Caco-2 (cell line): ENCODE data around the gene ESRP2. TPM values are rescaled to one million over a fixed set of nuclear protein-coding genes. Genes with fewer than 3 reads are reported as not detected.

Experiments
- BruUV-seq: library from RNA; stranded (reverse); fragments of 400-500 nt; replicated peaks from 2 replicates; lab custom pipeline; 2021; lab: Mats Ljungman, UMichigan
- CTCF ChIA-PET: fragments of 300-600 bp; sonication (Branson Sonifier 250); formaldehyde crosslinking; loops from one replicate; lab custom pipeline; 2022; ENCODE audit warnings: antibody characterized with exemption; lab: Charles Lee
- POLR2A ChIA-PET: fragments of 300-600 bp; sonication (Branson Sonifier 250); formaldehyde crosslinking; loops from one replicate; lab custom pipeline; 2022; ENCODE audit warnings: antibody characterized with exemption; lab: Charles Lee
- DNase-seq, 2 experiments: peaks; one replicate each; pipeline versions ENCODE4 v3.0.0 to v3.0.0-alpha.2; 2020 to 2022
- H3K27me3 ChIP-seq: replicated peaks from 2 replicates; pipeline ENCODE4 v1.6.0; 2011; ENCODE audit warnings: low read length; ENCODE audit not compliant: control insufficient read depth, insufficient read depth
- H3K36me3 ChIP-seq: 2 replicates; pipeline ENCODE4 v1.5.1; 2011; ENCODE audit warnings: low read length; ENCODE audit not compliant: control insufficient read depth, insufficient read depth
- H3K4me1 ChIP-seq: fragments of 250-450 bp; sonication (Bioruptor Pico); 2 replicates; pipeline ENCODE4 v1.5.1; 2020; ENCODE audit warnings: mild to moderate bottlenecking
- H3K4me3 ChIP-seq: 2 replicates; pipeline ENCODE4 v1.5.1; 2011; ENCODE audit warnings: low read depth, mild to moderate bottlenecking, control low read depth, low read length
- H3K9me3 ChIP-seq: fragments of 250-450 bp; sonication (Bioruptor Pico); 2 replicates; pipeline ENCODE4 v1.5.1; 2020; ENCODE audit warnings: mild to moderate bottlenecking, moderate library complexity
- H3K27ac Mint-ChIP-seq: one replicate; pipeline ENCODE4 v1.8.0; 2022; ENCODE audit warnings: mixed read lengths; ENCODE audit not compliant: unreplicated experiment
- H3K27me3 Mint-ChIP-seq: one replicate; pipeline ENCODE4 v1.8.0; 2022; ENCODE audit warnings: mixed read lengths; ENCODE audit not compliant: insufficient read depth, unreplicated experiment
- H3K36me3 Mint-ChIP-seq: one replicate; pipeline ENCODE4 v1.8.0; 2022; ENCODE audit warnings: mild to moderate bottlenecking, mixed read lengths; ENCODE audit not compliant: insufficient read depth, unreplicated experiment
- H3K4me1 Mint-ChIP-seq: one replicate; pipeline ENCODE4 v1.8.0; 2022; ENCODE audit warnings: low read depth, mixed read lengths; ENCODE audit not compliant: unreplicated experiment
- H3K4me3 Mint-ChIP-seq: one replicate; pipeline ENCODE4 v1.8.0; 2022; ENCODE audit warnings: mild to moderate bottlenecking, moderate library complexity, mixed read lengths; ENCODE audit not compliant: unreplicated experiment
- H3K9me3 Mint-ChIP-seq: one replicate; pipeline ENCODE4 v1.8.0; 2022; ENCODE audit warnings: mixed read lengths; ENCODE audit not compliant: unreplicated experiment
- intact Hi-C: fragments of 100-400 bp; cut with micrococcal nuclease; formaldehyde crosslinking; loops from one replicate; pipeline ENCODE4 v1.10.0; 2022; ENCODE audit not compliant: unreplicated experiment
- total RNA-seq: library from RNA; stranded (reverse); gene quantifications from 2 replicates; pipeline ENCODE4 v1.2.3, GENCODE V29; 2022
- TF ChIP-seq, protein P1 (sequence below), 2 experiments: fragments of 200-600 bp in 1 of 2; IDR thresholded peaks; 1 replicate in 1 of 2; 2 replicates in 1 of 2; pipeline versions ENCODE4 v1.5.1 to v1.8.0; 2011 to 2022; ENCODE audit warnings: antibody characterized with exemption in 1 of 2, control low read depth in 1 of 2, inconsistent platforms in 1 of 2, low read depth in 1 of 2, low read length in 1 of 2, mild to moderate bottlenecking in 1 of 2, moderate library complexity in 1 of 2; ENCODE audit not compliant: insufficient read depth in 1 of 2, severe bottlenecking in 1 of 2, unreplicated experiment in 1 of 2

ESRP2 gene
- total RNA-seq, 1 experiment from 2014 or later = 110 TPM

DNA sequence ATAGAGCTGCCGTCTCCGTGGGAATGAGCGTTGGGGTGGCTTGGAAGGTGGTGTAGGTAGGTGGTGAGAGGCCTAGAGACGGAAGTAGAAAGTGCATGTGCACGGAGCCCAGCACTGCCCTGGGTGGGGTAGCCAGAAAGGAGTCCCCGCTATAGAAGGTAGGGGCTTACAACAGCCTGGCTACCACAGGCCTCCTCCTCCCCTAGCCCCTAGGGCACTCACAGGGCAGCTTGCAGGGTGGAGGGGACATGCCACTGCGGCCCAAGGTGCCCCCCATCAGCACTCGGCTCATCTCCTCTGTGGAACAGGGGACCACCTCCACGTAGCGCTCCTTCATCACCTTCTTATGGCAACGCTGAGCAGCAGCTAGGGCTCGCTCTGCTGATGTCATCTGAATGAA lies 5.0 kb downstream of the ESRP2 start:
- Mint-ChIP-seq H3K9me3 (no peaks in the 10 kb centered on the region), H3K27ac (no peak overlapping the region), H3K36me3 (peaks cover 86% of the 10 kb centered on the region), H3K27me3 (no peaks in the 10 kb centered on the region), H3K4me3 (no peak overlapping the region), H3K4me1 (peaks cover 25% of the 10 kb centered on the region)
- Histone ChIP-seq H3K9me3 (no peaks in the 10 kb centered on the region), H3K36me3 (peaks cover 9% of the 10 kb centered on the region), H3K4me1 (peaks cover 26% of the 10 kb centered on the region), H3K4me3 (no peak overlapping the region), H3K27me3 (no peaks in the 10 kb centered on the region)
- ChIA-PET POLR2A (no interaction called here), CTCF (interaction anchor here (1.5 kb wide), 1 partner anchor 137 kb away, joined by 7 read pairs; no protein-coding TSS in a partner anchor)
- TF ChIP-seq, protein P1, sequence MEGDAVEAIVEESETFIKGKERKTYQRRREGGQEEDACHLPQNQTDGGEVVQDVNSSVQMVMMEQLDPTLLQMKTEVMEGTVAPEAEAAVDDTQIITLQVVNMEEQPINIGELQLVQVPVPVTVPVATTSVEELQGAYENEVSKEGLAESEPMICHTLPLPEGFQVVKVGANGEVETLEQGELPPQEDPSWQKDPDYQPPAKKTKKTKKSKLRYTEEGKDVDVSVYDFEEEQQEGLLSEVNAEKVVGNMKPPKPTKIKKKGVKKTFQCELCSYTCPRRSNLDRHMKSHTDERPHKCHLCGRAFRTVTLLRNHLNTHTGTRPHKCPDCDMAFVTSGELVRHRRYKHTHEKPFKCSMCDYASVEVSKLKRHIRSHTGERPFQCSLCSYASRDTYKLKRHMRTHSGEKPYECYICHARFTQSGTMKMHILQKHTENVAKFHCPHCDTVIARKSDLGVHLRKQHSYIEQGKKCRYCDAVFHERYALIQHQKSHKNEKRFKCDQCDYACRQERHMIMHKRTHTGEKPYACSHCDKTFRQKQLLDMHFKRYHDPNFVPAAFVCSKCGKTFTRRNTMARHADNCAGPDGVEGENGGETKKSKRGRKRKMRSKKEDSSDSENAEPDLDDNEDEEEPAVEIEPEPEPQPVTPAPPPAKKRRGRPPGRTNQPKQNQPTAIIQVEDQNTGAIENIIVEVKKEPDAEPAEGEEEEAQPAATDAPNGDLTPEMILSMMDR (IDR thresholded peaks at IDR 0.05; ENCODE audit: insufficient read depth in 1 of 2, low read depth in 1 of 2, low read length in 1 of 2, severe bottlenecking in 1 of 2, unreplicated experiment in 1 of 2) = no peak
- BruUV-seq = no TSS peak
- intact Hi-C loops = no loop called here
- DNase-seq = peak in 1 of 2 experiments; percentile 36

DNA sequence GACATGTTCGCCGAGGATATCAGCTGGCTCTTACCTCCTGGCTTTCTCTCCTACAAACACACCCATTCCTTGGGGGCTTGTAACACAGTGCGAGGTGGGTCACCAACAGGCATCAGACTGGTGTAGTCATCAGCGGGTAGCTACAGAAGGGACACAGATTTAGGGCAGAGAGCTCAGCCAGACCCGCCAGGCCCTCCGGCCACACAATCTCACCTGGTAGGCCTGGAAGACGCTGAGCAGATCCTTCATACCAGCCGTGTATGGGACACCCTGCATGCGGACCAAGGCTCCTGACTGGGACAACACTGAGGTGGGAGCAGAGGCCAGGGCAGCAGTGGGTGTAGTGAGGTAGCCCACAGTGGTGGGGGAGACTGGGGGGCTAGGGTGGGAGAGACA lies 5.8 kb downstream of the ESRP2 start:
- intact Hi-C loops = no loop called here
- ChIA-PET POLR2A (no interaction called here), CTCF (interaction anchor here (0.6 to 1.5 kb wide), 2 partner anchors 136 to 258 kb away, joined by 3 to 7 read pairs; no protein-coding TSS in a partner anchor)
- TF ChIP-seq, protein P1 (IDR thresholded peaks at IDR 0.05; ENCODE audit: insufficient read depth in 1 of 2, low read depth in 1 of 2, low read length in 1 of 2, severe bottlenecking in 1 of 2, unreplicated experiment in 1 of 2) = no peak
- H3K4me3 Mint-ChIP-seq = no peak overlapping the region
- peaks cover 25% of the 10 kb centered on the region for H3K4me1 Mint-ChIP-seq
- no peaks in the 10 kb centered on the region for H3K27me3 Mint-ChIP-seq
- BruUV-seq = no TSS peak
- Histone ChIP-seq H3K9me3 (no peaks in the 10 kb centered on the region), H3K27me3 (no peaks in the 10 kb centered on the region), H3K4me3 (no peak overlapping the region), H3K4me1 (peaks cover 26% of the 10 kb centered on the region), H3K36me3 (peaks cover 9% of the 10 kb centered on the region)
- H3K9me3 Mint-ChIP-seq = no peaks in the 10 kb centered on the region
- DNase-seq = peak in 1 of 2 experiments; percentile 31
- H3K27ac Mint-ChIP-seq = no peak overlapping the region
- H3K36me3 Mint-ChIP-seq = peaks cover 83% of the 10 kb centered on the region

DNA sequence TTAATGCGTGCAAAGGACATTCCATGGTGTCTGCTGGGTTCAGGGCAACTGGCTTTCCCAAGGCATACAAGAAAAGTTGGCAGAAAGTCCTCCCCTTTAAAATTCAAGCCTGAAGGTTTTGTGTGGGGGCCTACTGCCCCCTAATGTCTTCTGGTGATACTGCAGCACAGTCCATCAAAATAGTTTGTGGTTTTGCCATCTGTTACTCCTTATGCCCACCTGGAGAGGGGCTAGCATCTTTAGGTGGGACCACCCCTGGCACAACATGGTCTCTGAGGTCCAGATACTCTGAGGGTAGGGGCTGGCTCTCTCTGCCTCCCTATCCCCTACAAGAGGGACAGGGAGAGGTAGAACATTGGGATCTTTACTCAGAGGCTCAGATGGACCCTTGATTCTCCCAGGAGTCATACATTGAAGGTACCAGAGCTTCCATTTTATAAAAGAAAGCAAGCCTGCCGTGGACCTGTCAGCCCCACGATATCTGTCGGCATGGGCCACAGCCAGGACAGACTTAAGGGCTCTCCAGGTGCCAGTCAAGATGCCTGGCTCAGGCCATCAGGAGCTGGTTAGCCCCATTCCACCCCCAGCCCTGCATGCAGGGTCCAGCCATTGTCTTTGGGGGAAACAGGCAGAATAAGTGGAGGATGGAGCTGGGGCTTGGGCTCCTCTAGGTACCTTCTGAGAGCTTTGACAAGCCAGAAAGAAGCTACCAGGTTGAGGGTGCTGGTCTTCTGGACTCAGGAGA lies 6.3 kb downstream of the ESRP2 start:
- ChIA-PET POLR2A (no interaction called here), CTCF (interaction anchor here (0.6 to 1.5 kb wide), 2 partner anchors 136 to 258 kb away, joined by 3 to 7 read pairs; no protein-coding TSS in a partner anchor)
- Histone ChIP-seq H3K4me3 (no peak overlapping the region), H3K4me1 (peaks cover 25% of the 10 kb centered on the region), H3K27me3 (no peaks in the 10 kb centered on the region), H3K9me3 (no peaks in the 10 kb centered on the region), H3K36me3 (peaks cover 9% of the 10 kb centered on the region)
- peak; percentile 52 to 68 for DNase-seq
- H3K9me3 Mint-ChIP-seq = no peaks in the 10 kb centered on the region
- no peaks in the 10 kb centered on the region for H3K27me3 Mint-ChIP-seq
- TF ChIP-seq, protein P1 (IDR thresholded peaks at IDR 0.05; ENCODE audit: insufficient read depth in 1 of 2, low read depth in 1 of 2, low read length in 1 of 2, severe bottlenecking in 1 of 2, unreplicated experiment in 1 of 2) = peak; percentile 90 to 91
- intact Hi-C loops = loop anchor here (1.0 kb wide), 2 partner anchors 135 to 236 kb away; no protein-coding TSS in a partner anchor
- peaks cover 80% of the 10 kb centered on the region for H3K36me3 Mint-ChIP-seq
- H3K27ac Mint-ChIP-seq = no peak overlapping the region
- no peak overlapping the region for H3K4me3 Mint-ChIP-seq
- BruUV-seq = no TSS peak
- peaks cover 22% of the 10 kb centered on the region for H3K4me1 Mint-ChIP-seq
